K562 (cell line): ENCODE data around the gene TSKS. TPM values are rescaled to one million over a fixed set of nuclear protein-coding genes. Genes with fewer than 3 reads are reported as not detected.

Experiments used
- CHD2 ChIP-seq: IDR thresholded peaks from 2 replicates; pipeline ENCODE4 v1.6.1; 2011; ENCODE audit warnings: low read depth, low read length
- PBX2 ChIP-seq, 2 experiments: IDR thresholded peaks in 1 of 2; conservative IDR thresholded peaks in 1 of 2; 2 replicates each; pipeline ENCODE4 v1.6.1; 2016; ENCODE audit warnings: low read depth in 2 of 2, mild to moderate bottlenecking in 1 of 2, missing compliant biosample characterization in 1 of 2, missing genetic modification characterization in 1 of 2, moderate library complexity in 1 of 2
- PTRF ChIP-seq: fragments of 450-650 bp; IDR thresholded peaks from 2 replicates; pipeline ENCODE4 v1.6.1; 2016; ENCODE audit warnings: mild to moderate bottlenecking, missing genetic modification characterization, missing compliant biosample characterization
- RHOXF2B ChIP-seq: fragments of 250-450 bp; sonication (Bioruptor Pico); conservative IDR thresholded peaks from 2 replicates; pipeline ENCODE4 v1.5.1; 2021
- ZBTB40 ChIP-seq, 2 experiments: fragments of 450-650 bp in 1 of 2; sonication (generic) in 1 of 2; formaldehyde crosslinking in 1 of 2; IDR thresholded peaks; 2 replicates each; pipeline versions ENCODE4 v1.7.1 to v1.9.0; 2016 to 2022; ENCODE audit warnings: inconsistent platforms in 1 of 2, mild to moderate bottlenecking in 1 of 2, missing genetic modification reagents in 1 of 2
- polyA plus RNA-seq, 8 experiments: library from polyadenylated mRNA; depleted of rRNA in 4 of 8; stranded (reverse) in 5 of 8; unstranded in 3 of 8; fragments of >200 nt; fragmentation: Nextera tagmentation in 2 of 8; fragmentation: Illumina TruSeq in 1 of 8; extraction: Ambion mirVana in 2 of 8; extraction: Trizol in 1 of 8; gene quantifications; 2 replicates each; pipeline versions ENCODE4 v1.2.1 to v1.2.3, GENCODE V29; 2011 to 2014; ENCODE audit warnings: inconsistent platforms in 1 of 8, missing spikeins in 1 of 8
- total RNA-seq, 7 experiments: library from RNA; depleted of rRNA in 6 of 7; stranded (reverse); fragments of >200 nt in 6 of 7; fragmentation: Illumina TruSeq in 2 of 7; extraction: Trizol in 2 of 7; gene quantifications; 2 replicates each; pipeline versions ENCODE4 v1.2.1 to v1.2.3, GENCODE V29; 2011 to 2021; ENCODE audit warnings: low replicate concordance in 1 of 7

TSKS gene
- total and polyA plus RNA-seq, 9 of the 15 experiments (the other 6 are each of a cell fraction or from before 2014, with no cell fraction given): 0.14 to 4.5 (median 0.80) TPM

- TF ChIP-seq ZBTB40 (IDR thresholded peaks at IDR 0.05) (no peak), ZBTB40 (CRISPR knock-in tag; IDR thresholded peaks at IDR 0.05) (no peak), PTRF (no peak), CHD2 (0 out of 2 replicates have a peak, but pooled peaks have one; percentile 37), PBX2 (CRISPR knock-in tag; IDR thresholded peaks at IDR 0.05; ENCODE audit: low read depth) (peak; percentile 44), PBX2 (tag; conservative IDR thresholded peaks at IDR 0.05; ENCODE audit: low read depth) (peak; percentile 73), RHOXF2B (CRISPR knock-in tag) (no peak)
These were observed 39.0 kb upstream of the TSKS start (continued) for GRCh38 chr19:49801966-49802661.
